HepG2 (cell line): ENCODE results near the gene TMEM269. TPM values are rescaled to one million over a fixed set of nuclear protein-coding genes. Genes with fewer than 3 reads are reported as not detected.

ENCODE experiments used
- ATAC-seq: fragments of 200-7000 bp; cut with Tn5 transposase; 3 replicates; pipeline ENCODE4 v1.9.1; 2020; ENCODE audit warnings: mild to moderate bottlenecking, moderate library complexity
- BruUV-seq: library from RNA; stranded (reverse); fragments of 400-500 nt; replicated peaks from 2 replicates; lab custom pipeline; 2021; lab: Mats Ljungman, UMichigan
- CTCF ChIA-PET: fragments of 300-600 bp; formaldehyde crosslinking; extraction: SDS; loops from one replicate; lab custom pipeline; 2021; ENCODE audit warnings: low total read pairs, inconsistent platforms, low intra/inter-chr PET ratio; lab: Yijun Ruan, JAX
- POLR2A ChIA-PET: fragments of 350-600 bp; sonication (Branson Sonifier 250); formaldehyde crosslinking; loops from one replicate; lab custom pipeline; 2020; ENCODE audit warnings: antibody characterized with exemption, inconsistent platforms; lab: Yijun Ruan, JAX
- DNase-seq: peaks from one replicate; pipeline ENCODE4 v3.0.0-alpha.2; 2015; ENCODE audit warnings: low spot score
- FAIRE-seq: peaks from 3 replicates; lab custom pipeline; 2011; peaks lifted over from hg19 to GRCh38; lab: Jason Lieb, UNC
- H2AFZ ChIP-seq: one replicate; pipeline ENCODE4 v1.6.1; 2011; ENCODE audit warnings: low read length, inconsistent platforms
- H3K27ac ChIP-seq: fragments of 300-600 bp; 3 replicates; pipeline ENCODE4 v1.8.0; 2011; ENCODE audit warnings: mixed run types, mild to moderate bottlenecking, mixed read lengths, low read length, inconsistent platforms; ENCODE audit not compliant: insufficient read depth; ENCODE audit errors: extremely low read length
- H3K27me3 ChIP-seq, 2 experiments: fragments of 200-600 bp in 1 of 2; 2 replicates in 1 of 2; 3 replicates in 1 of 2; pipeline versions ENCODE4 v1.6.0 to v1.8.0; 2011; ENCODE audit warnings: low read length in 2 of 2, mild to moderate bottlenecking in 2 of 2, moderate library complexity in 2 of 2, inconsistent platforms in 1 of 2; ENCODE audit not compliant: insufficient read depth in 2 of 2, control insufficient read depth in 1 of 2
- H3K36me3 ChIP-seq, 2 experiments: fragments of 200-600 bp in 1 of 2; replicated peaks in 1 of 2; 2 replicates in 1 of 2; 3 replicates in 1 of 2; pipeline versions ENCODE4 v1.5.1 to v1.8.0; 2011; ENCODE audit warnings: low read length in 2 of 2, inconsistent platforms in 1 of 2; ENCODE audit not compliant: insufficient read depth in 2 of 2, control insufficient read depth in 1 of 2
- H3K4me1 ChIP-seq: 2 replicates; pipeline ENCODE4 v1.5.1; 2012; ENCODE audit warnings: low read length, inconsistent platforms; ENCODE audit not compliant: insufficient read depth
- H3K4me2 ChIP-seq: 2 replicates; pipeline ENCODE4 v1.6.0; 2011; ENCODE audit warnings: low read depth, low read length, inconsistent platforms
- H3K4me3 ChIP-seq, 3 experiments: fragments of 200-600 bp in 1 of 3; sonication (generic), shearing (Covaris generic) in 1 of 3; replicated peaks in 1 of 3; 2 replicates each; pipeline ENCODE4 v1.5.1; 2011 to 2016; ENCODE audit warnings: low read length in 3 of 3, inconsistent platforms in 2 of 3, low read depth in 2 of 3, mild to moderate bottlenecking in 2 of 3, control low read depth in 1 of 3, mixed read lengths in 1 of 3; ENCODE audit not compliant: insufficient read depth in 1 of 3
- H3K79me2 ChIP-seq: one replicate; pipeline ENCODE4 v1.6.1; 2011; ENCODE audit warnings: low read length, inconsistent platforms; ENCODE audit not compliant: insufficient read depth
- H3K9ac ChIP-seq: 2 replicates; pipeline ENCODE4 v1.6.0; 2011; ENCODE audit warnings: mild to moderate bottlenecking, low read depth, low read length, inconsistent platforms; ENCODE audit not compliant: insufficient read depth
- H3K9me3 ChIP-seq: 2 replicates; pipeline ENCODE4 v1.5.1; 2012; ENCODE audit warnings: mild to moderate bottlenecking, low read length
- H4K20me1 ChIP-seq: 2 replicates; pipeline ENCODE4 v1.6.0; 2011; ENCODE audit warnings: inconsistent platforms, mild to moderate bottlenecking, low read length, moderate library complexity; ENCODE audit not compliant: insufficient read depth
- BORCS8-MEF2B ChIP-seq: sonication (generic); formaldehyde crosslinking; IDR thresholded peaks from 2 replicates; pipeline ENCODE4 v1.8.0; 2022; ENCODE audit warnings: mild to moderate bottlenecking, missing genetic modification reagents
- BRF2 ChIP-seq: sonication (generic); formaldehyde crosslinking; IDR thresholded peaks from 2 replicates; pipeline ENCODE4 v1.8.1; 2022; ENCODE audit warnings: mild to moderate bottlenecking, missing genetic modification reagents
- CBX2 ChIP-seq, 2 experiments: fragments of 200-600 bp in 1 of 2; sonication (generic); formaldehyde crosslinking in 1 of 2; IDR thresholded peaks; 2 replicates each; pipeline versions ENCODE4 v1.7.0 to v1.8.1; 2018 to 2022; ENCODE audit warnings: low read depth in 2 of 2, low read length in 1 of 2, mild to moderate bottlenecking in 1 of 2, missing genetic modification reagents in 1 of 2
- GPN1 ChIP-seq: sonication (generic); formaldehyde crosslinking; IDR thresholded peaks from 2 replicates; pipeline ENCODE4 v1.5.1; 2020; ENCODE audit warnings: missing genetic modification reagents, borderline replicate concordance
- HOXD1 ChIP-seq: sonication (generic); formaldehyde crosslinking; IDR thresholded peaks from 2 replicates; pipeline ENCODE4 v1.5.0; 2020; ENCODE audit warnings: missing genetic modification reagents
- IKZF1 ChIP-seq: fragments of 450-650 bp; IDR thresholded peaks from 2 replicates; pipeline ENCODE4 v1.7.1; 2016
- MAF1 ChIP-seq: sonication (generic); formaldehyde crosslinking; IDR thresholded peaks from 2 replicates; pipeline ENCODE4 v1.5.0; 2020; ENCODE audit warnings: missing genetic modification reagents, borderline replicate concordance
- MATR3 ChIP-seq: sonication (generic); formaldehyde crosslinking; IDR thresholded peaks from 2 replicates; pipeline ENCODE4 v1.4.0; 2020; ENCODE audit warnings: missing genetic modification reagents
- MNT ChIP-seq: fragments of 450-650 bp; IDR thresholded peaks from 2 replicates; pipeline ENCODE4 v1.6.1; 2016
- MXD1 ChIP-seq: sonication (generic); formaldehyde crosslinking; IDR thresholded peaks from 2 replicates; pipeline ENCODE4 v1.4.0; 2020; ENCODE audit warnings: mild to moderate bottlenecking, missing genetic modification reagents
- NFIC ChIP-seq: IDR thresholded peaks from 2 replicates; pipeline ENCODE4 v1.6.1; 2012; ENCODE audit warnings: mild to moderate bottlenecking, low read length, inconsistent platforms
- SCMH1 ChIP-seq: sonication (generic); formaldehyde crosslinking; IDR thresholded peaks from 2 replicates; pipeline ENCODE4 v1.9.0; 2021; ENCODE audit warnings: missing genetic modification reagents, mild to moderate bottlenecking, borderline replicate concordance
- TFE3 ChIP-seq: IDR thresholded peaks from 2 replicates; pipeline ENCODE4 v1.6.1; 2016
- ZFP1 ChIP-seq: IDR thresholded peaks from 2 replicates; pipeline ENCODE4 v1.6.1; 2016
- ZNF18 ChIP-seq: sonication (generic); formaldehyde crosslinking; IDR thresholded peaks from 2 replicates; pipeline ENCODE4 v1.8.0; 2022; ENCODE audit warnings: mild to moderate bottlenecking, missing genetic modification reagents; ENCODE audit not compliant: insufficient replicate concordance
- ZNF513 ChIP-seq: sonication (generic); formaldehyde crosslinking; conservative IDR thresholded peaks from 2 replicates; pipeline ENCODE4 v1.5.0; 2020; ENCODE audit warnings: missing genetic modification reagents
- ZNF839 ChIP-seq: sonication (generic); formaldehyde crosslinking; IDR thresholded peaks from 2 replicates; pipeline ENCODE4 v1.4.0; 2020; ENCODE audit warnings: missing genetic modification reagents, mild to moderate bottlenecking, borderline replicate concordance
- WGBS: methylation state at CpG from one replicate; pipeline ENCODE4 v1.1.6; 2017; ENCODE audit warnings: low lambda C conversion rate; 5-methylcytosine and 5-hydroxymethylcytosine counted together
- in situ Hi-C: cut with HindIII; loops from 2 replicates; pipeline ENCODE4 v1.10.0; 2017; ENCODE audit warnings: low pct_unique_long_range_greater_than_20kb; ENCODE audit not compliant: extremely low pct_ligation_motif_present
- intact Hi-C: fragments of 100-400 bp; cut with micrococcal nuclease; formaldehyde crosslinking; loops from one replicate; pipeline ENCODE4 v1.10.0; 2022; ENCODE audit not compliant: unreplicated experiment
- polyA plus RNA-seq, 8 experiments: library from polyadenylated mRNA; depleted of rRNA in 3 of 8; stranded (reverse) in 7 of 8; unstranded in 1 of 8; fragments of >200 nt; fragmentation: Illumina TruSeq in 4 of 8; extraction: Trizol in 4 of 8; gene quantifications; 2 replicates each; pipeline versions ENCODE4 v1.2.1 to v1.2.3, GENCODE V29; 2011 to 2016; ENCODE audit warnings: low read depth in 4 of 8, missing spikeins in 1 of 8, mixed read lengths in 1 of 8; ENCODE audit not compliant: insufficient read depth in 1 of 8
- total RNA-seq, 5 experiments: library from RNA; depleted of rRNA; stranded (reverse); fragments of >200 nt; fragmentation: Illumina TruSeq; extraction: Trizol; gene quantifications; 2 replicates each; pipeline ENCODE4 v1.2.3, GENCODE V29; 2016; ENCODE audit warnings: low read depth in 1 of 5

The TMEM269 gene
- total and polyA plus RNA-seq, 2 of the 13 experiments (the other 11 are each of a cell fraction or from before 2014, with no cell fraction given) = 0.15 to 0.21 TPM

- DNase-seq (no peak), FAIRE-seq (no peak), ATAC-seq (no peak)
- H3K27me3 ChIP-seq = no peaks in the 10 kb centered on the region
- no peak overlapping the region for H2AFZ ChIP-seq
- no peak overlapping the region for H3K4me3 ChIP-seq
- intact Hi-C loops = no loop called here
- peaks cover 28% of the 10 kb centered on the region for H3K4me1 ChIP-seq
- no TSS peak for BruUV-seq
- WGBS = 97% methylated on average over 4 of the region's 4 CpGs
- no peak overlapping the region for H3K4me2 ChIP-seq
- no peaks in the 10 kb centered on the region for H4K20me1 ChIP-seq
- no peak overlapping the region for H3K9ac ChIP-seq
- H3K36me3 ChIP-seq = no peaks in the 10 kb centered on the region
- CTCF ChIA-PET = no interaction called here
- in situ Hi-C loops = no loop called here
- no peaks in the 10 kb centered on the region for H3K79me2 ChIP-seq
- POLR2A ChIA-PET = interaction anchor here (1.4 kb wide), 1 partner anchor 22 kb away, joined by 11 read pairs; the partner anchor contains the start of gene ZNF691
- no peak overlapping the region for H3K27ac ChIP-seq
- no peaks in the 10 kb centered on the region for H3K9me3 ChIP-seq
- no peak for TF ChIP-seq MAF1
- TF ChIP-seq BRF2 (CRISPR knock-in tag) = no peak
- no peak for TF ChIP-seq TFE3 (CRISPR knock-in tag)
- no peak for TF ChIP-seq NFIC
- no peak for TF ChIP-seq ZNF513 (CRISPR knock-in tag)
- no peak for TF ChIP-seq MXD1
- TF ChIP-seq ZFP1 = no peak
- no peak for TF ChIP-seq BORCS8-MEF2B (CRISPR knock-in tag)
- TF ChIP-seq SCMH1 (CRISPR knock-in tag) = no peak
- TF ChIP-seq ZNF18 (CRISPR knock-in tag) = no peak
- no peak for TF ChIP-seq MATR3
- no peak for TF ChIP-seq CBX2 (IDR thresholded peaks at IDR 0.05; ENCODE audit: low read depth, low read length)
- no peak for TF ChIP-seq CBX2 (CRISPR knock-in tag; IDR thresholded peaks at IDR 0.05; ENCODE audit: low read depth)
- no peak for TF ChIP-seq HOXD1
- TF ChIP-seq IKZF1 = no peak
- TF ChIP-seq GPN1 (CRISPR knock-in tag) = no peak
- no peak for TF ChIP-seq MNT
- no peak for TF ChIP-seq ZNF839 (CRISPR knock-in tag)
These were observed 39.8 kb downstream of the TMEM269 start for GRCh38 chr1:42824481-42825035.
